ENCODE results near the gene PTPRF. TPM values are rescaled to one million over a fixed set of nuclear protein-coding genes. Genes with fewer than 3 reads are reported as not detected.

PTPRF gene
- total RNA-seq, 1 donor = 42.7 TPM

GRCh38 chr1:43551396-43551888 is 20.8 kb downstream of the PTPRF start:
- no peak overlapping the region for H3K4me3 ChIP-seq (ENCODE audit: low read depth, low read length)
- no peak for DNase-seq (ENCODE audit: low read depth)
- TF ChIP-seq, protein P1, sequence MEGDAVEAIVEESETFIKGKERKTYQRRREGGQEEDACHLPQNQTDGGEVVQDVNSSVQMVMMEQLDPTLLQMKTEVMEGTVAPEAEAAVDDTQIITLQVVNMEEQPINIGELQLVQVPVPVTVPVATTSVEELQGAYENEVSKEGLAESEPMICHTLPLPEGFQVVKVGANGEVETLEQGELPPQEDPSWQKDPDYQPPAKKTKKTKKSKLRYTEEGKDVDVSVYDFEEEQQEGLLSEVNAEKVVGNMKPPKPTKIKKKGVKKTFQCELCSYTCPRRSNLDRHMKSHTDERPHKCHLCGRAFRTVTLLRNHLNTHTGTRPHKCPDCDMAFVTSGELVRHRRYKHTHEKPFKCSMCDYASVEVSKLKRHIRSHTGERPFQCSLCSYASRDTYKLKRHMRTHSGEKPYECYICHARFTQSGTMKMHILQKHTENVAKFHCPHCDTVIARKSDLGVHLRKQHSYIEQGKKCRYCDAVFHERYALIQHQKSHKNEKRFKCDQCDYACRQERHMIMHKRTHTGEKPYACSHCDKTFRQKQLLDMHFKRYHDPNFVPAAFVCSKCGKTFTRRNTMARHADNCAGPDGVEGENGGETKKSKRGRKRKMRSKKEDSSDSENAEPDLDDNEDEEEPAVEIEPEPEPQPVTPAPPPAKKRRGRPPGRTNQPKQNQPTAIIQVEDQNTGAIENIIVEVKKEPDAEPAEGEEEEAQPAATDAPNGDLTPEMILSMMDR (IDR thresholded peaks at IDR 0.05; ENCODE audit: insufficient read depth, low read depth, low read length) = no peak

GRCh38 chr1:43552059-43552742 is 21.5 kb downstream of the PTPRF start:
- no peak for DNase-seq (ENCODE audit: low read depth)
- H3K4me3 ChIP-seq (ENCODE audit: low read depth, low read length) = no peak overlapping the region
- TF ChIP-seq, protein P1 (IDR thresholded peaks at IDR 0.05; ENCODE audit: insufficient read depth, low read depth, low read length) = no peak

DNA sequence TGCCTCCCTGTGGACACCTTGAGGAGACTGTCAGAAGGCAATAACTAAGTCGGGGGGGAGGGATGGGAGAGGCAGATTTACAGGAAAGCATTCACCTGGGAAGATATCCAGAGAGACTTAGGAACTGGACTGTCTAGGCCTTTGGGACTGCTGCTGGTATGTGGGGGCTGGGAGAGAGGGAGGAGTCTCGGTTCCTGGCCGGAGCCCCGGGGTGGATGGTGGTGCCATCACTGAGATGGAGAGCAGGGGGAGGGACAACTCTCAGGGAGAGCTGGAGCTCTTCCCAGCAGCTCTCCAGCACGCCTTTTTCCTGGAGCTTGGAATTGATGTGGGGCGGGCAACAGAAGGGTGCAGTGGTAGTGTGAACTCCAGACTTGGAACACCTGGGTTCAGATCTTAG is 22.1 kb downstream of the PTPRF start:
- DNase-seq (ENCODE audit: low read depth) = peak; percentile 40
- no peak overlapping the region for H3K4me3 ChIP-seq (ENCODE audit: low read depth, low read length)
- TF ChIP-seq, protein P1 (IDR thresholded peaks at IDR 0.05; ENCODE audit: insufficient read depth, low read depth, low read length) = no peak

GRCh38 chr1:43554444-43554992 is 23.8 kb downstream of the PTPRF start:
- H3K4me3 ChIP-seq (ENCODE audit: low read depth, low read length) = no peak overlapping the region
- DNase-seq (ENCODE audit: low read depth) = peak; percentile 61
- TF ChIP-seq, protein P1 (IDR thresholded peaks at IDR 0.05; ENCODE audit: insufficient read depth, low read depth, low read length) = peak; percentile 71

- no peak for DNase-seq (ENCODE audit: low read depth)
- no peak overlapping the region for H3K4me3 ChIP-seq (ENCODE audit: low read depth, low read length)
- TF ChIP-seq, protein P1 (IDR thresholded peaks at IDR 0.05; ENCODE audit: insufficient read depth, low read depth, low read length) = no peak
These were observed 26.1 kb downstream of the PTPRF start for GRCh38 chr1:43556782-43557181.

GRCh38 chr1:43557744-43558245 is 27.1 kb downstream of the PTPRF start:
- peak; percentile 83 for DNase-seq (ENCODE audit: low read depth)
- H3K4me3 ChIP-seq (ENCODE audit: low read depth, low read length) = no peak overlapping the region
- TF ChIP-seq, protein P1 (IDR thresholded peaks at IDR 0.05; ENCODE audit: insufficient read depth, low read depth, low read length) = no peak
